ENCODE data around the gene INPP5A. TPM values are rescaled to one million over a fixed set of nuclear protein-coding genes. Genes with fewer than 3 reads are reported as not detected.

Gene INPP5A
- total and polyA plus RNA-seq, 10 donors, result 11.1 to 41.3 (median 30.8) TPM

DNA sequence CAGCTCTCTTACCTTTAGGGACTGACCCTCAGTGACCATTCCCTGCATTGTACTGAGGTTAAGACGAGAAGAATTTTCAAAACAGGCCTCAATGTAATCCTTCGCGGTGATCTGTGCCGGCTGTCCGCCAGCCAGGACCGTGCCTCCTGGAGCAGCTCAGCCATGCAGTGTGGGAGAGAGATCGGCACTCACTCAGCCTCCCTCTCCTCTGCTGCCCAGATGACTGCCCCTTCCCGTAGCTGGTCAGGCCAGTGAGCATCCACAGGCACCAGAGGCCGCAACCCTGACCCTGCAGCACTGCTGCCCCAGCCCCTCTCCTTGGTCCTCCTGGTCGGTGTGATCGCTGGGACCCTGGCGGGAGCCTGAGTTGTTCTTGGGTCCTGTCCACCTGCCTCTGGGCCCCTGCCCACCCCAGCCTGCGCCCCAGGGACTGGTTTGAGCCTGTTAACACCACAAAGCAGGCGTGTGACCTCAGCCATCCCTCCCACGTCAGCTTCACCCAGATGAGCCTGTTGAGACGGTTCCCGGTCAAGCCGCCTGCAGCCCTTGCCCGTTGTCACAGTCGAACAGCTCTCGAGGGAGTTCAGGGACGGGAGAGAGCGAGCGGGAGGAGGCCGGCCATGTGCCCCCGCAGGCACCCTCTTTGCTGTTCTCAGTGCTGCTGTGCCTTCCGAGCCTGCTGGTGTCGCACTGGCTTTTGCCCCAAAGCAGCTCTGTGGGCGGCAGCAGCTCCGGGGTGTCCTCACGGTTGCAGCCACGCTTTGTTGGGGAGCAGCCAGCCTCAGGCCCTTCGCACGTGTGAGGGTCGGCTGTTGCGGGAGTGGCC, 211.2 kb downstream of the INPP5A start:
- 88 to 95% (median 93%) methylated on average over 22 to 36 of the region's 36 CpGs for WGBS, 5 donors
- H3K9me3 ChIP-seq, result no peaks in the 10 kb centered on the region
- no peaks in the 10 kb centered on the region for H3K27me3 ChIP-seq (replicated peaks in 1 of 7)
- H3K27ac ChIP-seq, result no peak overlapping the region
- TF ChIP-seq POLR2A (IDR thresholded peaks at IDR 0.05) (no peak), POLR2AphosphoS5 (IDR thresholded peaks at IDR 0.05) (no peak)
- TF ChIP-seq, protein P1, sequence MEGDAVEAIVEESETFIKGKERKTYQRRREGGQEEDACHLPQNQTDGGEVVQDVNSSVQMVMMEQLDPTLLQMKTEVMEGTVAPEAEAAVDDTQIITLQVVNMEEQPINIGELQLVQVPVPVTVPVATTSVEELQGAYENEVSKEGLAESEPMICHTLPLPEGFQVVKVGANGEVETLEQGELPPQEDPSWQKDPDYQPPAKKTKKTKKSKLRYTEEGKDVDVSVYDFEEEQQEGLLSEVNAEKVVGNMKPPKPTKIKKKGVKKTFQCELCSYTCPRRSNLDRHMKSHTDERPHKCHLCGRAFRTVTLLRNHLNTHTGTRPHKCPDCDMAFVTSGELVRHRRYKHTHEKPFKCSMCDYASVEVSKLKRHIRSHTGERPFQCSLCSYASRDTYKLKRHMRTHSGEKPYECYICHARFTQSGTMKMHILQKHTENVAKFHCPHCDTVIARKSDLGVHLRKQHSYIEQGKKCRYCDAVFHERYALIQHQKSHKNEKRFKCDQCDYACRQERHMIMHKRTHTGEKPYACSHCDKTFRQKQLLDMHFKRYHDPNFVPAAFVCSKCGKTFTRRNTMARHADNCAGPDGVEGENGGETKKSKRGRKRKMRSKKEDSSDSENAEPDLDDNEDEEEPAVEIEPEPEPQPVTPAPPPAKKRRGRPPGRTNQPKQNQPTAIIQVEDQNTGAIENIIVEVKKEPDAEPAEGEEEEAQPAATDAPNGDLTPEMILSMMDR (IDR thresholded peaks at IDR 0.05 in 8 of 11, conservative IDR thresholded peaks at IDR 0.05 in 3 of 11), result no peak
- intact Hi-C loops (cut with DNase I; ENCODE audit: low total_unique reads), result no loop called here
- no peaks in the 10 kb centered on the region for H3K4me1 ChIP-seq
- DNase-seq, result no peak
- no peak overlapping the region for H3K4me3 ChIP-seq
- peaks cover 0 to 84% (median 35%) of the 10 kb centered on the region in 6 donors for H3K36me3 ChIP-seq

DNA sequence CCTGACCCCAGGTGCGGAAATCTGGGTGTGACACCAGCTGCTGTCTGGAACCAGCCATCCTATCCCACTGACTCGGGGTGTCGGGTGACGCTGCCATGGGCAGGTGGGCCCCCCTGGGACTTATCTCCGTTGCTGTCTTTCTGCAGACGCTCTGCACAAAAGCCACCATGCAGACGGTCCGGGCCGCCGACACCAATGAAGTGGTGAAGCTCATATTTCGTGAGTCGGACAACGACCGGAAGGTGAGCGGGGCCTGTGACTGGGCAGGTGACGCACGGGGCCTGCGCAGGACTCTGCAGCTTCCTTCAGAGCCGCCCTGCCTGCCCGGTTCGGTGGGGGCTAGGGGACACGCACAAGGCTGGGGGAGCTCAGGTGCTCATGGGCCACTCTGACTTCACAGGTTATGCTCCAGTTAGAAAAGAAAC, 211.8 kb downstream of the INPP5A start:
- H3K27ac ChIP-seq, result no peak overlapping the region
- no peaks in the 10 kb centered on the region for H3K9me3 ChIP-seq
- no peak for DNase-seq
- no peak overlapping the region for H3K4me3 ChIP-seq
- H3K27me3 ChIP-seq (replicated peaks in 1 of 7), result no peaks in the 10 kb centered on the region
- H3K4me1 ChIP-seq, result no peaks in the 10 kb centered on the region
- H3K36me3 ChIP-seq, result peaks cover 0 to 84% (median 39%) of the 10 kb centered on the region in 6 donors
- WGBS, 5 donors, result 91 to 100% (median 93%) methylated on average over 7 to 22 of the region's 22 CpGs
- intact Hi-C loops (cut with DNase I; ENCODE audit: low total_unique reads), result no loop called here
- TF ChIP-seq, protein P1 (IDR thresholded peaks at IDR 0.05 in 8 of 11, conservative IDR thresholded peaks at IDR 0.05 in 3 of 11), result no peak
- TF ChIP-seq POLR2AphosphoS5 (IDR thresholded peaks at IDR 0.05), result no peak
- TF ChIP-seq POLR2A (IDR thresholded peaks at IDR 0.05), result no peak

DNA sequence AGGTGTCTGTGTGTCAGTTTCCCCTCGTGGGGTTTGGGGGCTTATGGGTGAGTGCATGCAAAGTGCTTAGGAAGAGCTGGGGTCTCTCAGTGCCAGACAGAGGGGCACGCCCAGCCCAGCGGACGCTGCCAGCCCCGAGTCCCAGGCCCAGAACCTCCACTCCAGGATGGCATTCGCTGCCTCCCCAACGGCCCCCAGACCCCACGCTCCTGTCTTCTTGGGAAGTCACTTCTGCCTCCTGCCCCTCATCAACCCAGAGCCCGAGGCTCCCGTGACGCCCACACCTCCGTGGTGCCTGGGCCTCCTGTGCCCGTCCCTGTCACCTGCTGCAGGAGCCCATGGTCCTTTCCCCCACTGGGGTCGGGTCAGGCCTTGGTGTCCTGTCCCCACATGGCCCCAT, 213.3 kb downstream of the INPP5A start:
- Histone ChIP-seq H3K4me3 (no peak overlapping the region), H3K36me3 (peaks cover 0 to 85% (median 45%) of the 10 kb centered on the region in 6 donors), H3K9me3 (no peaks in the 10 kb centered on the region), H3K27me3 (replicated peaks in 1 of 7) (no peaks in the 10 kb centered on the region), H3K4me1 (no peaks in the 10 kb centered on the region), H3K27ac (no peak overlapping the region)
- no peak for TF ChIP-seq POLR2A (IDR thresholded peaks at IDR 0.05)
- no peak for TF ChIP-seq POLR2AphosphoS5 (IDR thresholded peaks at IDR 0.05)
- TF ChIP-seq, protein P1 (IDR thresholded peaks at IDR 0.05 in 8 of 11, conservative IDR thresholded peaks at IDR 0.05 in 3 of 11), result no peak
- 88 to 98% (median 92%) methylated on average over 14 of the region's 14 CpGs for WGBS, 5 donors
- no peak for DNase-seq
- intact Hi-C loops (cut with DNase I; ENCODE audit: low total_unique reads), result no loop called here

DNA sequence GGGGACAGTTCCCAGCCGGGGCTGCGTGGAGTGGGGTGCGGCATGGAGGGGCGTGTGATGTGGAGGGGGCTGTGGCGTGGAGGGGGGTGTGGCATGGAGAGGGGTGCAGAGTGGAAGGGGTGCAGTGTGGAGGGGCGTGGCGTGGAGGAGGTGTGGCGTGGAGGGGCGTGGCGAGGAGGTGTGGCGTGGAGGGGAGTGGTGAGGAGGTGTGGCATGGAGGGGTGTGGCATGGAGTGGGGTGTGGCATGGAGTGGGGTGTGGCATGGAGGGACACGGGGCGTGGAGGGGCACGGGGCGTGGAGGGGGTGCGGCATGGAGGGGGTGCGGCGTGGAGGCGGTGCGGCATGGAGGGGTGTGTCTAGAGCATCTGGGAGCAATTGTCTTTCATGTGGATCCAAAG, 214.8 kb downstream of the INPP5A start:
- DNase-seq, result no peak
- Histone ChIP-seq H3K9me3 (no peaks in the 10 kb centered on the region), H3K4me3 (no peak overlapping the region), H3K4me1 (no peaks in the 10 kb centered on the region), H3K27me3 (replicated peaks in 1 of 7) (no peaks in the 10 kb centered on the region), H3K36me3 (peaks cover 0 to 92% (median 52%) of the 10 kb centered on the region in 6 donors), H3K27ac (no peak overlapping the region)
- WGBS, 5 donors, result 93 to 98% (median 96%) methylated on average over 13 to 20 of the region's 20 CpGs
- intact Hi-C loops (cut with DNase I; ENCODE audit: low total_unique reads), result no loop called here
- TF ChIP-seq POLR2AphosphoS5 (IDR thresholded peaks at IDR 0.05) (no peak), POLR2A (IDR thresholded peaks at IDR 0.05) (no peak)
- TF ChIP-seq, protein P1 (IDR thresholded peaks at IDR 0.05 in 8 of 11, conservative IDR thresholded peaks at IDR 0.05 in 3 of 11), result no peak
